ENCODE results near the gene PRR36. TPM values are rescaled to one million over a fixed set of nuclear protein-coding genes. Genes with fewer than 3 reads are reported as not detected.
A peak's percentile ranks its signal among the peaks of the same experiment; 100 is the strongest.

The PRR36 gene
- total RNA-seq, 2 experiments from 2014 or later = 0.17 TPM; not detected in 1

- H3K4me2 ChIP-seq (ENCODE audit: low read length) = peak overlapping the region; percentile 45; the same call in 1 of the 2 replicates
- no peak overlapping the region for H3K4me3 ChIP-seq (ENCODE audit: low read depth, low read length, poor library complexity, severe bottlenecking)
- peaks cover 28% of the 10 kb centered on the region for H3K36me3 ChIP-seq (ENCODE audit: insufficient read depth, low read length)
- intact Hi-C loops (cut with micrococcal nuclease; ENCODE audit: unreplicated experiment) = no loop called here
- H4K20me1 ChIP-seq (ENCODE audit: insufficient read depth, low read length) = no peaks in the 10 kb centered on the region
- CTCF ChIA-PET (ENCODE audit: unreplicated experiment) = no interaction called here
- POLR2A ChIA-PET = no interaction called here
- no peaks in the 10 kb centered on the region for H3K9me2 ChIP-seq (ENCODE audit: insufficient read depth, low read length)
- no TSS peak for BruUV-seq (replicated peaks)
- TF ChIP-seq EZH2phosphoT487 (IDR thresholded peaks at IDR 0.05; ENCODE audit: borderline replicate concordance, low read depth, low read length) = no peak
- no peak for TF ChIP-seq CTCF (conservative IDR thresholded peaks at IDR 0.05; ENCODE audit: low read length)
- H3K9me3 ChIP-seq (ENCODE audit: low read length) = no peaks in the 10 kb centered on the region
- H3K79me2 ChIP-seq (ENCODE audit: insufficient read depth, low read depth, low read length) = no peaks in the 10 kb centered on the region
- H3K4me1 ChIP-seq (ENCODE audit: insufficient read depth, low read length, poor library complexity, severe bottlenecking) = peaks cover 6% of the 10 kb centered on the region
- DNase-seq (ENCODE audit: low spot score) = no peak
- H2AFZ ChIP-seq (ENCODE audit: low read length) = no peak overlapping the region
- H3K27ac ChIP-seq (ENCODE audit: low read depth, low read length, poor library complexity, severe bottlenecking) = no peak overlapping the region
Observed at GRCh38 chr19:7915250-7916102, 41.3 kb upstream of the PRR36 start.

GRCh38 chr19:7914598-7915045 is 40.4 kb upstream of the PRR36 start, which contains the start of gene TGFBR3L:
TSS of gene TGFBR3L (plus strand) at chr19:7914830.
- no peak within 1 kb of the TSS for H3K4me3 ChIP-seq (ENCODE audit: low read depth, low read length, poor library complexity, severe bottlenecking)

More at GRCh38 chr19:7914598-7915045, 40.4 kb upstream of the PRR36 start, which contains the start of gene TGFBR3L:
- Histone ChIP-seq H3K4me1 (ENCODE audit: insufficient read depth, low read length, poor library complexity, severe bottlenecking) (peaks cover 2% of the 10 kb centered on the region), H3K79me2 (ENCODE audit: insufficient read depth, low read depth, low read length) (no peaks in the 10 kb centered on the region), H3K9me2 (ENCODE audit: insufficient read depth, low read length) (no peaks in the 10 kb centered on the region), H3K4me2 (ENCODE audit: low read length) (no peak within 1 kb of the TSS; the same call in 1 of the 2 replicates), H2AFZ (ENCODE audit: low read length) (no peak within 1 kb of the TSS), H4K20me1 (ENCODE audit: insufficient read depth, low read length) (no peaks in the 10 kb centered on the region), H3K9me3 (ENCODE audit: low read length) (no peaks in the 10 kb centered on the region), H3K27ac (ENCODE audit: low read depth, low read length, poor library complexity, severe bottlenecking) (no peak within 1 kb of the TSS), H3K36me3 (ENCODE audit: insufficient read depth, low read length) (peaks cover 33% of the 10 kb centered on the region)
- no peak for DNase-seq (ENCODE audit: low spot score)
- ChIA-PET POLR2A (no interaction called here), CTCF (ENCODE audit: unreplicated experiment) (no interaction called here)
- intact Hi-C loops (cut with micrococcal nuclease; ENCODE audit: unreplicated experiment) = no loop called here
- TF ChIP-seq CTCF (conservative IDR thresholded peaks at IDR 0.05; ENCODE audit: low read length) (no peak), EZH2phosphoT487 (IDR thresholded peaks at IDR 0.05; ENCODE audit: borderline replicate concordance, low read depth, low read length) (no peak)
- BruUV-seq (replicated peaks) = no TSS peak

Data from OCI-LY7 (cell line).